ENCODE data around the gene DNASE1L2. TPM values are rescaled to one million over a fixed set of nuclear protein-coding genes. Genes with fewer than 3 reads are reported as not detected.
"Not testable (repeated sequence)": the region's sequence is repeated elsewhere in the genome, so short reads cannot be mapped to it uniquely, and the experiment has no call there.

DNASE1L2 gene
- total RNA-seq, 1 donor from 2014 or later = 2.0 TPM

- peaks cover 39% of the 10 kb centered on the region for H3K27me3 ChIP-seq (ENCODE audit: low read depth)
- no peak overlapping the region for H3K27ac ChIP-seq
- H3K4me3 ChIP-seq = no peak overlapping the region
- no peak for TF ChIP-seq CTCF (IDR thresholded peaks at IDR 0.05)
- DNase-seq (no peak), ATAC-seq (no peak)
- intact Hi-C loops (cut with DNase I) = no loop called here
- H3K9me3 ChIP-seq = no peaks in the 10 kb centered on the region
- H3K36me3 ChIP-seq = no peaks in the 10 kb centered on the region
- H3K4me1 ChIP-seq = peaks cover 13% of the 10 kb centered on the region
Observed at GRCh38 chr16:2199095-2199494, 37.1 kb upstream of the DNASE1L2 start.

GRCh38 chr16:2199621-2200139 lies 36.6 kb upstream of the DNASE1L2 start:
- no peak for DNase-seq
- intact Hi-C loops (cut with DNase I) = no loop called here
- TF ChIP-seq CTCF (IDR thresholded peaks at IDR 0.05) = no peak
- Histone ChIP-seq H3K27me3 (ENCODE audit: low read depth) (peaks cover 33% of the 10 kb centered on the region), H3K4me1 (peaks cover 17% of the 10 kb centered on the region), H3K9me3 (no peaks in the 10 kb centered on the region), H3K36me3 (no peaks in the 10 kb centered on the region), H3K4me3 (no peak overlapping the region), H3K27ac (no peak overlapping the region)
- no peak for ATAC-seq

GRCh38 chr16:2200313-2200712 lies 35.9 kb upstream of the DNASE1L2 start:
- no peak for ATAC-seq
- DNase-seq = no peak
- peaks cover 26% of the 10 kb centered on the region for H3K27me3 ChIP-seq (ENCODE audit: low read depth)
- H3K36me3 ChIP-seq = no peaks in the 10 kb centered on the region
- no peak overlapping the region for H3K4me3 ChIP-seq
- no peak for TF ChIP-seq CTCF (IDR thresholded peaks at IDR 0.05)
- no peaks in the 10 kb centered on the region for H3K9me3 ChIP-seq
- intact Hi-C loops (cut with DNase I) = no loop called here
- H3K27ac ChIP-seq = no peak overlapping the region
- H3K4me1 ChIP-seq = peaks cover 17% of the 10 kb centered on the region

- H3K36me3 ChIP-seq = peaks cover 15% of the 10 kb centered on the region
- H3K4me1 ChIP-seq = peaks cover 23% of the 10 kb centered on the region
- H3K4me3 ChIP-seq; H3K9me3 ChIP-seq; H3K27ac ChIP-seq; DNase-seq; H3K27me3 ChIP-seq (ENCODE audit: low read depth); ATAC-seq; intact Hi-C loops (cut with DNase I): not testable (repeated sequence)
Observed at GRCh38 chr16:2203119-2203688, 33.0 kb upstream of the DNASE1L2 start.

- peaks cover 23% of the 10 kb centered on the region for H3K4me1 ChIP-seq
- H3K36me3 ChIP-seq = peaks cover 29% of the 10 kb centered on the region
- peak overlapping the region; percentile 86 for H3K4me3 ChIP-seq
- ATAC-seq = no peak
- DNase-seq = peak; percentile 53
- H3K27ac ChIP-seq = peak overlapping the region; percentile 99
- intact Hi-C loops (cut with DNase I) = no loop called here
- no peak for TF ChIP-seq CTCF (IDR thresholded peaks at IDR 0.05)
- no peaks in the 10 kb centered on the region for H3K9me3 ChIP-seq
- H3K27me3 ChIP-seq (ENCODE audit: low read depth) = no peaks in the 10 kb centered on the region
Observed at GRCh38 chr16:2204416-2205103, 31.7 kb upstream of the DNASE1L2 start.

Data from lower lobe of right lung (tissue), 2 donors.